Measurements from ENCODE around the gene LGALS3BP. TPM values are rescaled to one million over a fixed set of nuclear protein-coding genes. Genes with fewer than 3 reads are reported as not detected.

LGALS3BP gene
- total and polyA plus RNA-seq, 2 of the 4 experiments (the other 2 are of a cell fraction): 33.7 to 273 TPM

DNA sequence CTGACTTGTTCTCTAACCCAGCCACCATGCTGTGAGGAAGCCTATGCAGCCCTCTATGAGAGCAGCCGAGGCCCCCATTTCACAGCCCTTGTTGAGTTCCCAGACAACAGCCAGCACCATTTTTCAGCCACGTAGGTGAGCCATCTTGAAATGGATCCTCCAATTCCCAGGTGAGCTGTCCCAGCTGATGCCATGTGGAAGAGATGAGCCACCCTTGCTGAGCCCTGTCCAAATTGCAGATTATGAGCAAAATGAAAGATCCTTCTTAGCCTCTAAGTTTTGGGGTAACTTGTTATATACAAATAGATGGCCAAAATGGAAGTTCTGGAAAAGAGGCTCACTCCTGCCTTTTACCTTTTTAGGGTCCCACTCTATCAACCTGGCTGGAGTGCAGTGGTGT is 28.9 kb downstream of the LGALS3BP start:
- H3K4ac ChIP-seq (ENCODE audit: low read depth, low read length): no peak overlapping the region
- no peak overlapping the region for H2BK120ac ChIP-seq (ENCODE audit: low read depth, low read length)
- H3K14ac ChIP-seq (replicated peaks; ENCODE audit: low read depth, low read length): no peak overlapping the region
- peaks cover 18% of the 10 kb centered on the region for H3K4me1 ChIP-seq (ENCODE audit: control insufficient read depth, insufficient read depth, low read length)
- H2BK20ac ChIP-seq (ENCODE audit: low read depth, low read length): no peak overlapping the region
- no peak overlapping the region for H3K56ac ChIP-seq (ENCODE audit: extremely low read depth, insufficient read depth, low read length)
- dilution Hi-C loops (cut with HindIII; ENCODE audit: low sequenced_read_pairs, unreplicated experiment): no loop called here
- H3K27ac ChIP-seq (ENCODE audit: insufficient read depth, low read length): no peak overlapping the region
- DNase-seq: no peak
- H3K9me3 ChIP-seq (ENCODE audit: control insufficient read depth, insufficient read depth, low read length): peaks cover 15% of the 10 kb centered on the region
- H4K91ac ChIP-seq (ENCODE audit: insufficient read depth, low read depth, low read length): no peak overlapping the region
- no peak overlapping the region for H3K4me2 ChIP-seq (ENCODE audit: low read depth, low read length)
- H3K4me3 ChIP-seq (ENCODE audit: insufficient read depth, low read depth, low read length): no peak overlapping the region
- no peak overlapping the region for H4K5ac ChIP-seq (ENCODE audit: low read depth, low read length)
- intact Hi-C loops (cut with micrococcal nuclease): no loop called here
- 100% methylated on average over 1 of the region's 2 CpGs; no CpG with 5 or more reads in 1 of the 2 experiments for WGBS, 2 experiments (ENCODE audit: extremely low coverage in 2 of 2, insufficient read length in 1 of 2)
- no TSS peak for BruUV-seq (replicated peaks)
- ChIA-PET POLR2A (ENCODE audit: unreplicated experiment) (no interaction called here), CTCF (interaction anchor here (0.5 kb wide), 1 partner anchor 25 kb away, joined by 4 read pairs; no protein-coding TSS in a partner anchor)
- no peak overlapping the region for H3K23ac ChIP-seq (ENCODE audit: low read depth, low read length)
- no peaks in the 10 kb centered on the region for H4K20me1 ChIP-seq (ENCODE audit: insufficient read depth, low read length)
- H2AK9ac ChIP-seq (replicated peaks; ENCODE audit: low read depth, low read length, poor library complexity): no peak overlapping the region
- TF ChIP-seq MXI1 (IDR thresholded peaks at IDR 0.05; ENCODE audit: borderline replicate concordance, low read depth, low read length) (no peak), RFX5 (IDR thresholded peaks at IDR 0.05; ENCODE audit: low read depth, low read length) (no peak), CHD1 (IDR thresholded peaks at IDR 0.05; ENCODE audit: low read depth, low read length) (no peak), RAD21 (IDR thresholded peaks at IDR 0.05; ENCODE audit: low read length) (no peak), CEBPB (IDR thresholded peaks at IDR 0.05; ENCODE audit: low read depth, low read length) (no peak)
- TF ChIP-seq, protein P1, sequence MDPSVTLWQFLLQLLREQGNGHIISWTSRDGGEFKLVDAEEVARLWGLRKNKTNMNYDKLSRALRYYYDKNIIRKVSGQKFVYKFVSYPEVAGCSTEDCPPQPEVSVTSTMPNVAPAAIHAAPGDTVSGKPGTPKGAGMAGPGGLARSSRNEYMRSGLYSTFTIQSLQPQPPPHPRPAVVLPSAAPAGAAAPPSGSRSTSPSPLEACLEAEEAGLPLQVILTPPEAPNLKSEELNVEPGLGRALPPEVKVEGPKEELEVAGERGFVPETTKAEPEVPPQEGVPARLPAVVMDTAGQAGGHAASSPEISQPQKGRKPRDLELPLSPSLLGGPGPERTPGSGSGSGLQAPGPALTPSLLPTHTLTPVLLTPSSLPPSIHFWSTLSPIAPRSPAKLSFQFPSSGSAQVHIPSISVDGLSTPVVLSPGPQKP (IDR thresholded peaks at IDR 0.05; ENCODE audit: borderline replicate concordance, low read depth, low read length): no peak
- H3K9ac ChIP-seq (ENCODE audit: low read depth, low read length): no peak overlapping the region
- H3K36me3 ChIP-seq (ENCODE audit: control insufficient read depth, insufficient read depth, low read length): no peaks in the 10 kb centered on the region
- H3K9me1 ChIP-seq (ENCODE audit: insufficient read depth, low read length): no peaks in the 10 kb centered on the region
- no peaks in the 10 kb centered on the region for H3K79me1 ChIP-seq (ENCODE audit: low read depth in 1 of 2, low read length in 2 of 2)
- no peak overlapping the region for H4K8ac ChIP-seq (ENCODE audit: low read depth in 2 of 2, low read length in 2 of 2)
- no peak overlapping the region for H2BK5ac ChIP-seq (ENCODE audit: low read depth, low read length, poor library complexity, severe bottlenecking)
- in situ Hi-C loops (cut with MboI; ENCODE audit: low sequenced_read_pairs): loop anchor here (25.0 kb wide), 1 partner anchor 464 kb away; no protein-coding TSS in a partner anchor
- no peak overlapping the region for H2AK5ac ChIP-seq (ENCODE audit: low read depth, low read length)
- ATAC-seq (ENCODE audit: low read depth): no peak
- no peak overlapping the region for H2BK15ac ChIP-seq (ENCODE audit: low read depth, low read length)
- H2AFZ ChIP-seq (replicated peaks; ENCODE audit: low read length, poor library complexity): no peak overlapping the region
- H3K18ac ChIP-seq (ENCODE audit: low read depth, low read length): no peak overlapping the region
- H3K27me3 ChIP-seq (ENCODE audit: control insufficient read depth, insufficient read depth, low read length): no peaks in the 10 kb centered on the region; the same call in 1 of the 2 replicates
